ENCODE measurements around the gene PTGER2. TPM values are rescaled to one million over a fixed set of nuclear protein-coding genes. Genes with fewer than 3 reads are reported as not detected.

PTGER2 gene
- total RNA-seq = 0.75 TPM
- long read RNA-seq = 0 reads

- peak; percentile 93 for DNase-seq (ENCODE audit: low spot score)
- intact Hi-C loops (cut with DNase I) = no loop called here
Measured at GRCh38 chr14:52313903-52314594, at the start of gene PTGER2. Gene PTGER2, plus strand, starts transcription at chr14:52314312. Its CDS starts 237 bp downstream, at chr14:52314549.

- DNase-seq (ENCODE audit: low spot score) = no peak
- intact Hi-C loops (cut with DNase I) = loop anchor here (10.0 kb wide), 1 partner anchor 240 kb away; no protein-coding TSS in a partner anchor
Measured at GRCh38 chr14:52265253-52265652, 48.9 kb upstream of the PTGER2 start.

- intact Hi-C loops (cut with DNase I) = loop anchor here (10.0 kb wide), 1 partner anchor 241 kb away; no protein-coding TSS in a partner anchor
- no peak for DNase-seq (ENCODE audit: low spot score)
Measured at GRCh38 chr14:52266179-52266578, 47.9 kb upstream of the PTGER2 start.

- intact Hi-C loops (cut with DNase I) = loop anchor here (10.0 kb wide), 1 partner anchor 242 kb away; no protein-coding TSS in a partner anchor
Measured at GRCh38 chr14:52266782-52267181, 47.3 kb upstream of the PTGER2 start.

GRCh38 chr14:52267501-52268278 is 46.4 kb upstream of the PTGER2 start, which contains the start of gene PTGDR:
Gene PTGDR, plus strand, starts transcription at chr14:52267698. Its CDS starts 117 bp downstream, at chr14:52267815.
- DNase-seq (ENCODE audit: low spot score) = peak; percentile 83
- intact Hi-C loops (cut with DNase I) = loop anchor here (10.0 kb wide), 1 partner anchor 243 kb away; no protein-coding TSS in a partner anchor

More at GRCh38 chr14:52266782-52267181, 47.3 kb upstream of the PTGER2 start:
- DNase-seq (ENCODE audit: low spot score) = no peak

GRCh38 chr14:52268279-52269061 is 45.6 kb upstream of the PTGER2 start:
- no peak for DNase-seq (ENCODE audit: low spot score)
- intact Hi-C loops (cut with DNase I) = loop anchor here (10.0 kb wide), 1 partner anchor 244 kb away; no protein-coding TSS in a partner anchor

GRCh38 chr14:52269100-52269499 is 45.0 kb upstream of the PTGER2 start:
- intact Hi-C loops (cut with DNase I) = loop anchor here (10.0 kb wide), 1 partner anchor 244 kb away; no protein-coding TSS in a partner anchor
- no peak for DNase-seq (ENCODE audit: low spot score)

GRCh38 chr14:52269982-52270381 is 44.1 kb upstream of the PTGER2 start:
- DNase-seq (ENCODE audit: low spot score) = no peak
- intact Hi-C loops (cut with DNase I) = loop anchor here (10.0 kb wide), 1 partner anchor 245 kb away; no protein-coding TSS in a partner anchor

- intact Hi-C loops (cut with DNase I) = no loop called here
- DNase-seq (ENCODE audit: low spot score) = no peak
Measured at GRCh38 chr14:52271538-52271937, 42.6 kb upstream of the PTGER2 start.

GRCh38 chr14:52272375-52272774 is 41.7 kb upstream of the PTGER2 start:
- intact Hi-C loops (cut with DNase I) = no loop called here

GRCh38 chr14:52275372-52275771 is 38.7 kb upstream of the PTGER2 start:
- DNase-seq (ENCODE audit: low spot score) = no peak
- intact Hi-C loops (cut with DNase I) = no loop called here

More at GRCh38 chr14:52272375-52272774, 41.7 kb upstream of the PTGER2 start:
- no peak for DNase-seq (ENCODE audit: low spot score)

GRCh38 chr14:52277552-52277951 is 36.6 kb upstream of the PTGER2 start:
- intact Hi-C loops (cut with DNase I) = no loop called here
- no peak for DNase-seq (ENCODE audit: low spot score)

- intact Hi-C loops (cut with DNase I) = no loop called here
- DNase-seq (ENCODE audit: low spot score) = no peak
Measured at GRCh38 chr14:52279408-52279807, 34.7 kb upstream of the PTGER2 start.

- no peak for DNase-seq (ENCODE audit: low spot score)
- intact Hi-C loops (cut with DNase I) = no loop called here
Measured at GRCh38 chr14:52283099-52283498, 31.0 kb upstream of the PTGER2 start.

GRCh38 chr14:52286661-52287649 is 27.2 kb upstream of the PTGER2 start:
- no peak for DNase-seq (ENCODE audit: low spot score)
- intact Hi-C loops (cut with DNase I) = no loop called here

GRCh38 chr14:52296378-52296777 is 17.7 kb upstream of the PTGER2 start:
- no peak for DNase-seq (ENCODE audit: low spot score)
- intact Hi-C loops (cut with DNase I) = no loop called here

GRCh38 chr14:52298795-52299194 is 15.3 kb upstream of the PTGER2 start:
- intact Hi-C loops (cut with DNase I) = no loop called here
- DNase-seq (ENCODE audit: low spot score) = no peak

- intact Hi-C loops (cut with DNase I) = loop anchor here (5.0 kb wide), 1 partner anchor 173 kb away; no protein-coding TSS in a partner anchor
- DNase-seq (ENCODE audit: low spot score) = no peak
Measured at GRCh38 chr14:52299692-52300278, 14.3 kb upstream of the PTGER2 start.

Data from cardiac septum (tissue), 1 donor.